Hepatocyte (in vitro differentiated cells): ENCODE data around the gene SLC38A1.

Experiments used
- EZH2 ChIP-seq: fragments of 200-600 bp; sonication (generic); IDR thresholded peaks from 2 replicates; pipeline ENCODE4 v1.6.1; 2016; ENCODE audit warnings: antibody characterized with exemption, mild to moderate bottlenecking, borderline replicate concordance
- EZH2phosphoT487 ChIP-seq: fragments of 200-600 bp; sonication (generic); IDR thresholded peaks from one replicate; pipeline ENCODE4 v1.6.1; 2018; ENCODE audit warnings: antibody characterized with exemption, mild to moderate bottlenecking, low read depth, moderate library complexity; ENCODE audit not compliant: unreplicated experiment, severe bottlenecking

DNA sequence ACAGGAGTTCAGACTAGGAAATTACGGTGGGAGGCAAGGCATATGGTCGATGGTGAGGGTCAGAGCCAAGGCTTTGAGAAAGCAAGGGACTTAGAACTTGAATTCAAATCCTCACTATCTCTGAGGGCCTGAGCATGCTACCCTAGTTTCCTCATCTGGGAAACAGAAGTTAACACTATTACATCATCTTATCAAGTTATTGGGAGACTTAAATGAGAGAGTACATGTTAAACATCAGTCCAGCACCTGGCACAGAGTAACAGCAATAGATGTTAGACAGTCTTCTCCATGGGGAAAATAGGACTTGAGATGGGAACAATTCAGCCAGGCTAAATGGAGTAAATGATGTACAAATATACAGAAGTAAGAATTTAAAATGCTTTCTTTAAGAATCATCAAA is 38.5 kb downstream of the SLC38A1 start:
- TF ChIP-seq EZH2 (no peak), EZH2phosphoT487 (no peak)
